GM19328 (cell line): Measurements from ENCODE around the gene NAV3.
A peak's percentile ranks its signal among the peaks of the same experiment; 100 is the strongest.

Experiments
- ATAC-seq: cut with Tn5 transposase; IDR thresholded peaks from one replicate; pipeline ENCODE4 v1.9.1; 2021; ENCODE audit warnings: mild to moderate bottlenecking, moderate library complexity; ENCODE audit not compliant: unreplicated experiment

NAV3 gene

DNA sequence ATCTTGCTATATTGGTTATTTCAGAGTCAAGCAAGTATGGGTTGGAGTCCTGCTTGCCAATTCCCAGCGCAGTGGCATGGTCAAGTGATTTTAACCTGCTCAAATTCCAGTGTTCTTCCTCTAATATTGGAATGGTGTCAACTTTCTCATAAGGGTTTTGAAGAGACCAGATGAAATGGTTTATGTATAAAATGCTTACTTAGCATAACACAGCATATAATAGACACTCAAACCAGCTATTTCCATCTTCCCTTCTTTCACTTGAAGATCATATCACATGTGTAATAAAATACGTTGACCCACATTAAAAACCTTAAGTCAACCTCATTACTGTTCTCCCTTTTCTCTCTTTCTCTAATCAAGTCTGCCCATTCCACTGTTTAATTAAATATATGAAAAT, 144.0 kb downstream of the NAV3 start:
- no peak for ATAC-seq

- no peak for ATAC-seq
Observed at GRCh38 chr12:77979597-77980250, 149.0 kb downstream of the NAV3 start.

- ATAC-seq, result no peak
Observed at GRCh38 chr12:77980782-77981181, 150.1 kb downstream of the NAV3 start.

DNA sequence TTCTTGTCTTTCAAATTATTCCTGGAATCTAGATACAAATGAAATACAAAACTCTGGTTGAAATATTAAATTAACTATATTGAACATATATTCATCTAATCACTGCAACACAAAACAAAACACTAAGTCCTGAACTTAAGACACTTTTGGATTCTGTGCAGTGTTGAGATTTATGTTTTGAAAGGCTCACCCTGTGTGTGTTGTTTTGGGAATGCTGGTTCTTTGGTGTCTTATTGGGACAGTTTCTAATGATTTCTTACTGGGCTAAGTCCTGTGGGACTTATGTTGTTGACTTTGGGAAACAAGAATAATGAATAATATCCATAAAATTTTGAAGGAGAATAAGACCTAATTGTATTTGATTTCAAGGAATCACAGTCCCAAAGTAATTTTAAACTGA, 153.2 kb downstream of the NAV3 start:
- ATAC-seq, result no peak

GRCh38 chr12:77992760-77993159, 162.1 kb downstream of the NAV3 start:
- no peak for ATAC-seq

- no peak for ATAC-seq
Observed at GRCh38 chr12:77993658-77994057, 163.0 kb downstream of the NAV3 start.

DNA sequence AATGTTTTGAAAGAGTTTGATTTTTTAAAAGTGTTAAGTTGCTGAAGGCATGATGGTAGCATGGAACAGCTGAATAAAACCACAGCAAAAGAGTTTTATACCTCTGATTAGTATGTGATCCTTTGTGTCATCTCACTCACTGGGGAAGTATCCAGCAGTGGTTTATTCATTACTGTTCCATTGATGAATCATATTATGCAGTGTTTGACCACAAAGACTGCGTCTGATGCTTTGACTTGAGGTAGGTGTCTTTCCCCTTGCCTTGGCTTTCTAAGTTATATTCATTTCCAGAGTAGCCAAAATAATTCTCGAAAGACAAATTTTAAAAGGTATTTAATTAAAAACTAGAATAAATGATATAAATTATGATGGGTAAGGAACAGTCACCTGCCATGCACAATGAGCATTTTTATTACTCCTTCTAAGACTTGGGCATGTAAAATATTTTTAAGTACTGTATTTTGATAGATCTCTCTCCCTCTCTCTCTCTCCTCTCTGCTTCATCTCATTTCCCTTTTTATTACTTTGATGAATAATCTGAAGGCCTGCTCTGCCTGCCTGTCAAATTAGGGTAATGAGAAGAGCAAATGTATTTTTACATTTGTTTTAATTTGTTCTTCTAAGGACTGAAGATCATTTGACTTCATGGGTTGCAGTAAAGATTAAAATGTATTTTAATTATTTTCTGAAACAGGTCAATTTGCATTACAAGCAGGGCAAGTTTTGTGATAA, 164.9 kb downstream of the NAV3 start:
- ATAC-seq, result peak; percentile 80

DNA sequence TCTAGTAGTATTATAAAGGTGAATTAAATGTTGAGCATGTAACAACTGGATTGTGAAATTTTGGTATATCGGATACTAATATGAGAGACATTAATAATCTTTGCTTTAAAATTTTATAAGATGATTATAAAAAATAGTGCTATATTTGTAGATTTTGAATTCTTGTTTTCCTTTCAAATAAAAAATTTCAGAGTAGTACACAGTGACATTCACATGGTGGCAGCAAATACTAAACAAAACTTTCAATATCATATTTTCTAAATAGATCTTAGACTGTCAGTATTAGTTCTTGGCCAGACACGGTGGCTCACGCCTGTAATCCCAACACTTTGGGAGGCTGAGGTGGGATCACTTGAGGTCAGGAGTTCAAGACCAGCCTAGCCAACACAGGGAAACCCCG, 166.0 kb downstream of the NAV3 start:
- ATAC-seq, result no peak

DNA sequence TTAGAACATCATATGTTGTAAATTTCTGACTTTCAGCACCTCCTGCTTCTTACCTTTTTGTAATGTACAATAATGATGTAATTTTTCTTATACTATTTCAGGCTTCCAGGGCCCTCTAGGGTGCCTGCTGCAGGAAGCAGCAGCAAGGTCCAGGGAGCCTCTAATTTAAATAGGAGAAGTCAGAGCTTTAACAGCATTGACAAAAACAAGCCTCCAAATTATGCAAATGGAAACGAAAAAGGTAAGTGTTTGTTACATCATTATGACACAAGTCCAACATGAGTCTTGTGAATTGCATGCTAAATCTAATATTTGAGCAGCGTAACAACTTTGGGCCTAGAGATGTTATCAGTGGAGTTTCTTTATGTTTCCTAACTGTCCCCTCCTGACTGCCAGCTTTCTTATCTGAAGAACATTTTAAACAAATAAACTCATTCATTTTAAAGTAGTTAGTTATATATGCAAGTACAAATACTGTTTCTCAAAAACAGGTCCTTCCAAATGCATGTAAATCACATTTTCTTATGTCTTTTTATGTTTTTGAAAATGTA, 167.6 kb downstream of the NAV3 start:
- ATAC-seq, result no peak

DNA sequence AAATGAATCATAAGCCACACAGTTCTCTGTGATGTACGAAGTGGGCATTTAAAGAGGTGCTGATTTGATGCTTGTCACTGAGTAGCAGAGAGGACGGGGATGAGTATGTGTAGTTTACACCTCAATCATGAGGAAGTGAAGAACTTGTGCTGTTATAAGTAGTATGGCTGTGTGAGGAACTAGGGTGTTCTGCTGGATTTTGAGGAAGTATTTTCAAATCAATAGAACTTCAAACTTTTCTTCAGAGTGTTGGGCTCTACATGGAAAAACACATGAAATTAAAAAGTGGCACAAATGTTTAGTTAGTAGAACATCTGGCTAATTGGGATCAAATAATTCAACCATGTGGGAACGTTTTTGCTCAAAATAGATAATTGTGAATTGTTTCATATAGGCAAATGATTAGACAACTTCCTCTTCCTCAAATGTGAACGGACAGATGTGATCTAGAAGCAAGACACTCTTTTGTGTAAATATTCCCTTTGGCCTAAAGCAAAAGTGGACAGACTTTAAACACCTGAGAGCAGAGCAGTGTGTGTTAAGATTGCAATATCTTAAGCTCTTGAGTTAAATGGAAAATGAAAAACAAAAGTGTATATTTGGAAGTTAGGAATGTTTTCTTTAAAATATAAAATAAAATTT, 168.5 kb downstream of the NAV3 start:
- ATAC-seq, result peak; percentile 66

DNA sequence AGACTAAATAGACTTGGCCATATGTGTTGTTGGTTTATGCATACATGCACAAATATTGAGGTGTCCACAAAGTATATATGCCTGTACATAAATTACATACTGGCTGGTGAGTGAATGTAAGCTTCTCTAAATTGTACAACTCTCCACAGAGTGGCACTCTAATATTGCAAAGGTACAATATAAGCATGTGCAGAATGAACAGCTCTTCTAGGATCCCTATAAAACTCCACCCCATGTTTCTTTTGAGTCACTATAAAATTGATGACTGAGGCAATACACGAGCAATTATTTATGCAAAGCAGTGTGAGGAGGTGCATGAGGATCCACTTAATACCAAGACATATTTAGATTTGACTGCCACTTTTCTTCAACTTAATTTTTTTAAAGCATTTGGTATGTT, 172.2 kb downstream of the NAV3 start:
- ATAC-seq, result no peak

GRCh38 chr12:78004249-78005093, 173.8 kb downstream of the NAV3 start:
- ATAC-seq, result no peak

DNA sequence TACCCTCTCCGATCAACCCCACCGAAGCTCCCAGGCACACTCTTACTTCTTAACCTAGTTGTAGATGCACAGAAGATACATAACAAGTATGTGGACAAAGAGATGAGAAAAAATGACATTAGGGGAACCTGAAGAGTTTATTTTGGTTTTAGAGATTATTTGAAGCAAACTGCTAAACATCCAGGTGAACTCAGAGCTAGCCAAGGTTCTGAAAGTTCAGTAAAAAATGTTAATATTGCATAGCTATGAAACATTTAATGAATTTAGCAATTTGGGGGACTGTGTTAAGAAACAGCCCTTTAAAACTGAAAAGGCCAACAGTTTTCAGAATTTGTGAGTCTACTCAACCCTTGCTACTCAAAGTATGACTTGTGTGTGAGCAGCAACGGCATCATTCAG, 174.4 kb downstream of the NAV3 start:
- ATAC-seq, result no peak

DNA sequence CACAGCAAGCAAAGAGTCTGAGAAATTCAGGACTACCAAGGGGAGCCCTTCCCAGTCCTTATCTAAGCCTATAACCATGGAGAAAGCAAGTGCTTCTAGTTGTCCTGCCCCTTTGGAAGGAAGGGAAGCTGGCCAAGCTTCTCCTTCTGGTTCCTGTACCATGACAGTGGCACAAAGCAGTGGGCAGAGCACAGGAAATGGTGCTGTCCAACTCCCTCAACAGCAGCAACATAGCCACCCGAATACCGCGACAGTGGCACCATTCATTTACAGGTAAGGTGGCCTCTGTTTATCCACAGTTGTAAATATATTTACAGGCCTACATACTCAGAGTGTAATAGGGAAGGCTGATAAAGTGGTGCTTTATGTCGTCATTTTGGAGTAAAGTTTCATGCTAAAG, 176.5 kb downstream of the NAV3 start:
- no peak for ATAC-seq

GRCh38 chr12:78009031-78009430, 178.3 kb downstream of the NAV3 start:
- no peak for ATAC-seq

DNA sequence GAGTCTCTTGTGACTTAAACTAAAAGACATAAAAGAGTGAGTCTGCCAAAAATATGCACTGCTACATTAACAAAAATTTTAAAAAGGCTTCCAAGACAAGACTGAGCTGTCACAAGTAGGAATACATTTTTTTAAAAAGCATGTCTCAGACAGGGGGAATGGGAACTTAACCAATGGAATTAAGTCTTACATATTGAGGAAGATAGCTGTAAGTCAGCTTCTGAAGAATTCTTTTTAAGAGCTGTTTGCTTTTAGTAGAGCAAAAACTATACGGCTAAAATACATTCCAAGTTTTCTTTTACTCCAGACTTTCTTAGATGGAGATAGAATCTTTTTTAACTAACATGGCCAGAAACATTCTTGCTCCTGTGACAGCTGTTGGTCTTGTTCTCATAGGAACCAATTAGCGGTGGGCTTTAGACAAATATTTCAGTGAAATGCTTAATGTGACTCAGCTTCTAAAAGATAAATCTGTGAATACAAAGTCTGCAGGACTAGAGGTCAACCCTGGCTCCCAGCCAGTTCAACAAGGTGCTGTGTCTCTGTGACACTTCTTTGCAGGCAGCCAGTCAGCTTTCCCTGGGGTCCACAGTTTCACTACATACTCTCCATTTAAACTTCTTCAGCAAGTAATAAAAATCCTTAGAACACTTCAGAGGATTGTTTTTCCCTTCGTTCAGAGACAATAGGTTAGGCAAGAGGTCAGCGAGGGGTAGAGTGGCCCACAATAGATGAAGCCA, 187.6 kb downstream of the NAV3 start:
- ATAC-seq, result no peak

GRCh38 chr12:78018939-78019338, 188.2 kb downstream of the NAV3 start:
- no peak for ATAC-seq

- no peak for ATAC-seq
Observed at GRCh38 chr12:78028426-78028825, 197.7 kb downstream of the NAV3 start.

DNA sequence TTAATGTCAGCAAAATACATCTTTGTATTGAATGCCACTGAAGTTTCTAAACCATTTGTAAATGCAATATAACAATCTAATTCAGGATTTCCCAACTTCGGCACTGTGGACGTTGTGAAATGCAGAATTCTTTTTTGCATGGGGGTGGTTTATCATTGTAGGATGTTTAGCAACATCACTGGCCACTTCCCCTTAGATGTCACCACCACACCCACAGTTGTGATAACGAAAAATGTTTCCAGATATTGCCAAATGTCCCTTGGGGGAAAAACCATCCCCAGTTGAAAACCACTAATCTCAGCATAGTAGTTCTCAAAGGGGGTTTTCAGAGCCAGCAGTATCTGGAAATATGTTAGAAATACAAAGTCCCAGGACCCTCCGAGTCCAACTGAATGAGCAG, 203.3 kb downstream of the NAV3 start:
- ATAC-seq, result no peak

- no peak for ATAC-seq
Observed at GRCh38 chr12:78035901-78036606, 205.4 kb downstream of the NAV3 start.
